GM21367 (cell line): ENCODE measurements around the gene ARSK.

Experiments
- ATAC-seq: cut with Tn5 transposase; IDR thresholded peaks from one replicate; pipeline ENCODE4 v1.9.1; 2021; ENCODE audit not compliant: unreplicated experiment

Gene ARSK

GRCh38 chr5:95646569-95647431 is 91.9 kb downstream of the ARSK start, which contains the start of gene RFESD:
Gene RFESD, plus strand, starts transcription at chr5:95646777. Its CDS starts 5,495 bp downstream, at chr5:95652272.
- ATAC-seq: peak; percentile 93

GRCh38 chr5:95647886-95648860 is 93.3 kb downstream of the ARSK start:
- ATAC-seq: no peak

GRCh38 chr5:95649274-95649673 is 94.4 kb downstream of the ARSK start:
- no peak for ATAC-seq

- ATAC-seq: no peak
Measured at GRCh38 chr5:95649842-95650620, 95.1 kb downstream of the ARSK start.

GRCh38 chr5:95652849-95653248 is 97.9 kb downstream of the ARSK start:
- no peak for ATAC-seq

- ATAC-seq: no peak
Measured at GRCh38 chr5:95654196-95654595, 99.3 kb downstream of the ARSK start.
